HG03280 (cell line): Measurements from ENCODE around the gene LIN7B.
"Not testable (repeated sequence)": the region's sequence is repeated elsewhere in the genome, so short reads cannot be mapped to it uniquely, and the experiment has no call there.

ENCODE experiments used
- ATAC-seq: cut with Tn5 transposase; IDR thresholded peaks from one replicate; pipeline ENCODE4 v1.9.1; 2021; ENCODE audit warnings: mild to moderate bottlenecking, moderate library complexity; ENCODE audit not compliant: unreplicated experiment

The LIN7B gene

GRCh38 chr19:49118565-49119410, 4.6 kb downstream of the LIN7B start, which contains the start of gene C19orf73:
C19orf73 (minus strand) TSS chr19:49119143; CDS start chr19:49119022, 121 bp downstream.
- ATAC-seq, result peak; percentile 78

DNA sequence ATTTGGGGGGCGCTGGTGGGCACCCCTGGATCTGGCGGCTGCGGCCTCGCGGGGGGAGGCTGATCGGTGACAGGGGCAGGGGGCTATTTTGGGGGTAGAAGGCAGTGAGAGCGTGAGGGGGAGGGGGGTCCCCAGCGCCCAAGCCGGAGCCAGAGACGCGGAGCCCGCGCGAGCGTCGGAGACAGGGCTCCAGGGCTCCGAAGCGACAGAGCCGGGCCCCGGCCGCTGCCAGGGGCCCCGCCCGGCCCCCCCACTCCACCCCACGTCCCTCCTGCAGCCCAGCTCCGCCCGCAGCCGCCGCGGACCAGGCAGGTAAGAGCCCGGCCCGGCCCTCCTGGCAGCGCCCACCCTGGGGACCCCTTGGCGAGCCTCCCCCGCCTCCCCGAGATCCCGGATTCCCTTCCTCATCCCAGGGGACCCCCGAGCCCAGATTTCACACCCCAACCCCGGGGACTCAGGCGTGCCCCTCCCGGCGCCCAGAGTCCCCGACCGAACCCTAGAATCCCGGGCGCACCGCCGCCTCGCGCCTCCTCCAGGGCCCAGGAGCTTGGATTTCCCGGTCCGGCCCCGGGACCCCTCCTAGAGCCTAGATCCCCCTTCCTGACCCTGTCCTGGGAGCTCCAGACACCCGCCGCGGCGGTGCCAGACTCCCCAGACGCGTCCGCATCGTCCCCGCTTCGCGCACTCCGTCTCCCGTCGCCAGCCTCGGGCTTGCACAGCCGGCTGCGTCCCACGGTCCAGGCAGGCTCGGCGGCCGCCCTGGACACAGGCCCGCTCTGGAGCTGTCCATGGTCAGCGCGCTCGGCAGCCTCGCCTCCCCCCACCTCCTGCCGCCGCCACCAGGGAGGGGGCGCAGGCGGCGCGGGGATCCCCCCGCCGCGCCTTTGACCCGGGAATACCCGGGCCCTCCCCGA, 5.5 kb downstream of the LIN7B start, which contains the start of gene PPFIA3:
TSS of gene PPFIA3 (plus strand) at position 134 of the 914 bp plus-strand sequence. CDS start 8,330 bp downstream, outside the sequence.
- ATAC-seq, result no peak

GRCh38 chr19:49120325-49120683, 6.1 kb downstream of the LIN7B start:
- ATAC-seq, result no peak

- ATAC-seq, result no peak
Measured at GRCh38 chr19:49120868-49121267, 6.7 kb downstream of the LIN7B start.

- ATAC-seq, result not testable (repeated sequence)
Measured at GRCh38 chr19:49121841-49122240, 7.7 kb downstream of the LIN7B start.

DNA sequence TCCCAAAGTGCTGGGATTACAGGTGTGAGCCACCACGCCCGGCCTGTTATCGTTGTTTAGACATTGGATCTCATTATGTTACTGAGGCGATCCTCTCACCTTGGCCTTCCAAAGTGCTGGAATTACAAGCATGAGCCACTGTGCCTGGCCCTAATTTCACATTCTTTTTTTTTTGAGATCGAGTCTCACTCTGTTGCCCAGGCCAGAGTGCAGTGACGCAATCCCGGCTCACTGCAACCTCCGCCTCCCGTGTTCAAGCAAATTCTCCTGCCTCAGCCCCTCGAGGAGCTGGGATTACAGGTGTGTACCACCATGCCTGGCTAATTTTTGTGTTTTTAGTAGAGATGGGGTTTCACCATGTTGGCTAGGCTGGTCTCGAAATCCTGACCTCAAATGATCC, 9.1 kb downstream of the LIN7B start:
- not testable (repeated sequence) for ATAC-seq

DNA sequence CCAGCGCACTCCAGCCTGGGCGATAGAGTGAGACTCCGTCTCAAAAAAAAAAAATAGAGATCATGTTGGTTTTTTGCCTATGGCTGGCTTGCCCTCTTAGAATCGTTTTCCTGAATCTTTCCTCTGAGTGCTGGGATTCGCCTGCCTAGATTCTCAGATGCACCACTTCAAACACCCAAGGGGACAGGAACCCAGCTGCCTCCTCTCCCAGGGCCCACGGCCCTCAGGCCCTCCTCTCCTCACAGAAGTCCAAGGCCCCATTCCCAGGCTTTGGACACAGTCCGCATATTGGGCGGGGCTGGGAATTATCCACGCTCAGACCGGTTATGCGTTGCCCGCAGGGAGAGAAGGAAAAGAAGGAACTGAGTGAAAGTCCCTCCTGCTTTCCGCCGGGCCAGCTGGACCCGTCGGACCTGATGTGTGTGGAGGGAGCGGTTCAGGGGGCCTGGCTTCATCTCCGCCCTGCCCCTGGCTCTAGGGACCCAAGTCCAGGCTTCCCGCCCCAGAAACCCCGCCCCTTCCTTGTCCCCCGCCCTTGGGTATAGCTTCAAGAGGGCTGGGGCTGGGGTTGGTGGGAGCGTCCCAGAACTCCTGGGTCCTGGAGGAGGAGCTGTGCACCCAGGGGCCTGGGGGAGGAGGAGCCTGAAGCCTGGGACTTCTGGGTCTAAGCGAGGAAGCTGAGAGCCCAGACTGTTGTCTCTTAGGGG, 11.0 kb downstream of the LIN7B start:
- no peak for ATAC-seq

DNA sequence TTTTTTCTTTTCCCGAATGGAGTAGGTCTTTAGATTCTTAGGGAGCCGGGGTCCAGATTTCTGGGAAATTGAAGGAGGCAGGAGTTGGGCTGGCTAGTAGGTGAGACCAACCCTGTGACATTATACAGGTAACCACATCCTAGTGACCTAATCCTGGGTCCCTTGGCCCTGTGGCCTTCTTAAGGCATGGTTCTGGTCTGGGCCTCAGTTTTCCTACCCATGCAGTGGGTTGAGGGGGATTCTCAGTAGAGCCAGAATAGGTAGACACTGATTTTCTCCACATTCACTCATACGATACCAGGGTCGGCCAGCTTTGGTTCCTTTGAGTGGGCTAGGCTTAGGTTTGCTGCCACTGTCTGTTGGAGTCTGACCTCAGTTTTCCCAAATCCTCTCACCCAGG, 12.4 kb downstream of the LIN7B start:
- no peak for ATAC-seq

DNA sequence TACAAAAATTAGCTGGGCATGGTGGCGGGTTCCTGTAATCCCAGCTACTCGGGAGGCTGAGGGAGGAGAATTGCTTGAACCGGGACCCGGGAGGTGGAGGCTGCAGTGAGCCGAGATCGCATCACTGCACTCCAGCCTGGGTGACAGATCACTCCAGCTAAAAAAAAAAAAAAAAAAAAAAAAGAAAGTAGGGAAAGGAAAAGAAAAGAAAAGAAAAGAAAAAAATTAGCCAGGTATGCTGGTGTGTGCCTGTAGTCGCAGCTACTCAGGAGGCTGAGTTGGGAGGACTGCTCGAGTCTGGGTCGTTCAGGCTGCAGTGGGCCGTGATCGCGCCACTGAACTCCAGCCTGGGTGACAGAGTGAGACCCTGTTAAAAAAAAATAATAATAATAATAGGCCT, 13.1 kb downstream of the LIN7B start:
- ATAC-seq, result not testable (repeated sequence)

GRCh38 chr19:49127674-49128544, 13.7 kb downstream of the LIN7B start:
- ATAC-seq, result peak; percentile 91

- ATAC-seq, result no peak
Measured at GRCh38 chr19:49128545-49129237, 14.5 kb downstream of the LIN7B start.

- no peak for ATAC-seq
Measured at GRCh38 chr19:49129238-49129583, 15.0 kb downstream of the LIN7B start.

DNA sequence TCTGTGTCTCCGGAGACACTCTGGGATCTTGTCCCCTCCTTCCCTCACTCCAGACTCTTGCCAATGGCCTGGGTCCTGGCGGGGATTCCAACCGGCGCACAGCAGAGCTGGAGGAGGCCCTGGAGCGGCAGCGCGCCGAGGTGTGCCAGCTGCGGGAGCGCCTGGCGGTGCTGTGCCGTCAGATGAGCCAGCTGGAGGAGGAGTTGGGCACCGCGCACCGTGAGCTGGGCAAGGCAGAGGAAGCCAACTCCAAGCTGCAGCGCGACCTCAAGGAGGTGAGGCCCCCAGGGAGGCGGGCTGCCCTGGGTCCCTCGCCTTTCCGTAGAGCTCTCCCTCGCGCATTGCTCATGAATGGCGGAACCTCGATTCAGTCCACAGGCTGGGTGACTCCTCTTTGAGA, 16.2 kb downstream of the LIN7B start:
- no peak for ATAC-seq

- no peak for ATAC-seq
Measured at GRCh38 chr19:49132974-49133609, 18.9 kb downstream of the LIN7B start.

DNA sequence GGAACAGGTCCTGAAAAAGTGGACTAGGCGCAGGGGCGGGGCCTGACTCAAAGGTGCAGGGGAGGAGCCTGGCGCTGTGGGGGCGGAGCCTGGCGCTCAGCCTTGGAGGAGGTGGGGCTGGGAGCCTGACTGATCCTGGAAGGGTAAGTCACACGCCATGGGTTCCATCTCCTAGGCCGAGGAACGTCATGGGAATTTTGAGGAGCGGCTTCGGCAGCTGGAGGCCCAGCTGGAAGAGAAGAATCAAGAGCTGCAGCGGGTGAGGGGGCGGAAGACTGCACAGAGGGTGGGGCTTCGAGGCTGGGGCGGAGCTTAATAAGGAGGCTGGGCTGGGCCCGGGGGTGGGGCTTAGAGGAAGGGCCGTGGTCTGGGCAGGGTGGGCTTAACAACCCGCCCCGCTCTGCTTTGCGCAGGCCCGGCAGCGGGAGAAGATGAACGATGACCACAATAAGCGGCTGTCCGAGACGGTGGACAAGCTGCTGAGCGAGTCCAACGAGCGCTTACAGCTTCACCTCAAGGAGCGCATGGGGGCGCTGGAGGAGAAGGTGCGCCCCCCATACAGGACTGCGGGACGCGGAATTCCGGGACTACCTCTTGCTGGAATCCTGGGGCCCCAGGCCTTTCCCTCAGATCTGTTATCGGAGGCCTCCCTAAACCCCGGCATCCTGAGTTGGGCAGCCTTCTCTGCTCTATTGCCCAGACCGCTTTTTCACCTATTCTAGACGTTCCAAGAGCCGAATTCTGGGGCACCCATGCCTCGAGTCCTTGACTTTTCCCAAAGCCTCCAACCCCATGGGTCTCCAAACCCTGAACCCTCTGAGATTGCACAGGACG, 19.7 kb downstream of the LIN7B start:
- no peak for ATAC-seq

DNA sequence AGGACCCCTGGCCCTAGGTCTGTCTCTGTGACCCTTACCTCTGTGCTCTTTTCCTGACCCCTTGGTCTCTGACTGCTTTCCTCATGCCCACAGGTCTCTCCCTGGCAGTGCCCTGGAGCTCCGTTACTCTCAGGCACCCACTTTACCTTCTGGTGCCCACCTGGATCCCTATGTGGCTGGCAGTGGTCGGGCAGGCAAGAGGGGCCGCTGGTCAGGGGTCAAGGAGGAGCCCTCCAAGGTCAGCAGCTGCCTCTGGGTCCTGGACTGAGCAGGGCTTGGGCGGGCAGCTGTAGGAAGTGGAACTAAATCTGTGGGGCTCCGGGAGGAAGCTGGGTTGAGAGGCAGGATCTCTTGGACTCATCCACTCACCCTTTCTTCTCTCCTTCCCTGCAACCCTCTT, 21.5 kb downstream of the LIN7B start:
- ATAC-seq, result no peak

GRCh38 chr19:49136771-49137171, 22.6 kb downstream of the LIN7B start:
- no peak for ATAC-seq

DNA sequence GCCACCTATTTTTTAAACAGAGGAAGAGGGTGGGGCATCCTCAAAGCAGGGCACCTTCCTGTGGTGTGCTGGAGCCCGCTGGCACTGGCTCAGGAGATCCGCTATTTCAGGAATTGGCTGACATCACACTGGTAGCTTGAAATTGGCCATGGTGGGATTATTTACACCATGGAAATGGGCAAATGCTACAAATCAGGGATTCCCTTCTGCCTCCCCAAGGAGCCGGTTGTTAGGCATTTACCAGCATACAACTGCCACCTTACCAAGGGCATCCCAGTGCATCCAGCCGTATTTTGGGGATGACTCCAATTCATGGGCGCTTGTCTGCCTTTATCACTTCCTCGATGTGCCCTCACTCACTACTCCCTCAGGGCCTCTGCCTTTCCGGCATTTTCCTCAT, 26.8 kb downstream of the LIN7B start:
- no peak for ATAC-seq
